B cell (primary cell): ENCODE results near the gene STMP1. TPM values are rescaled to one million over a fixed set of nuclear protein-coding genes. Genes with fewer than 3 reads are reported as not detected.

ENCODE experiments used
- ATAC-seq: fragments of 200-7000 bp; cut with Tn5 transposase; one replicate; pipeline ENCODE4 v1.10.0; 2021; ENCODE audit warnings: low read depth, mild to moderate bottlenecking, moderate number of reproducible peaks, moderate library complexity
- CTCF ChIA-PET: fragments of 350-600 bp; sonication (Branson Sonifier 250); formaldehyde crosslinking; loops from one replicate; lab custom pipeline; 2021; ENCODE audit warnings: antibody characterized with exemption, inconsistent platforms; lab: Charles Lee
- POLR2A ChIA-PET: fragments of 350-600 bp; sonication (Branson Sonifier 250); formaldehyde crosslinking; loops from one replicate; lab custom pipeline; 2021; ENCODE audit warnings: antibody characterized with exemption; lab: Charles Lee
- DNase-seq: peaks from one replicate; pipeline ENCODE4 v3.0.0; 2013
- H2AFZ ChIP-seq: 2 replicates; pipeline ENCODE4 v1.6.1; 2012; ENCODE audit warnings: mild to moderate bottlenecking, low read depth, low read length; ENCODE audit not compliant: insufficient read depth, poor library complexity, severe bottlenecking
- H3K27ac ChIP-seq, 2 donors: 1 replicate in 1 of 2; 2 replicates in 1 of 2; pipeline ENCODE4 v1.5.1; 2012 to 2013; ENCODE audit warnings: low read length in 2 of 2, mild to moderate bottlenecking in 2 of 2, moderate library complexity in 1 of 2
- H3K27me3 ChIP-seq, 4 experiments: fragments of 200-600 bp in 1 of 4; sonication (generic) in 1 of 4; replicated peaks in 1 of 4; 1 replicate in 2 of 4; 2 replicates in 2 of 4; pipeline versions ENCODE4 v1.6.1 to v1.7.0; 2013 to 2016; ENCODE audit warnings: low read length in 3 of 4, mild to moderate bottlenecking in 2 of 4, mixed read lengths in 1 of 4, moderate library complexity in 1 of 4; ENCODE audit not compliant: insufficient read depth in 4 of 4, control insufficient read depth in 3 of 4; ENCODE audit errors: control extremely low read depth in 1 of 4
- H3K36me3 ChIP-seq, 2 experiments: replicated peaks in 1 of 2; 1 replicate in 1 of 2; 2 replicates in 1 of 2; pipeline versions ENCODE4 v1.6.1 to v1.7.1; 2013; ENCODE audit warnings: low read length in 1 of 2; ENCODE audit not compliant: insufficient read depth in 2 of 2, control insufficient read depth in 1 of 2; ENCODE audit errors: control extremely low read depth in 1 of 2, extremely low read depth in 1 of 2
- H3K4me1 ChIP-seq, 2 donors: fragments of 200-600 bp in 1 of 2; sonication (generic) in 1 of 2; 1 replicate in 1 of 2; 2 replicates in 1 of 2; pipeline versions ENCODE4 v1.5.1 to v1.6.1; 2013 to 2017; ENCODE audit warnings: low read length in 2 of 2; ENCODE audit not compliant: control insufficient read depth in 2 of 2, insufficient read depth in 2 of 2
- H3K4me2 ChIP-seq: replicated peaks from 2 replicates; pipeline ENCODE3; 2012; ENCODE audit warnings: mild to moderate bottlenecking, low read depth, low read length; ENCODE audit not compliant: poor library complexity, severe bottlenecking
- H3K4me3 ChIP-seq, 5 experiments: fragments of 200-600 bp in 1 of 5; sonication (generic) in 1 of 5; 1 replicate in 3 of 5; 2 replicates in 2 of 5; pipeline versions ENCODE4 v1.5.1 to v1.7.0; 2011 to 2016; ENCODE audit warnings: low read length in 4 of 5, mild to moderate bottlenecking in 4 of 5, low read depth in 2 of 5, control low read depth in 1 of 5, moderate library complexity in 1 of 5; ENCODE audit not compliant: insufficient read depth in 1 of 5; ENCODE audit errors: control extremely low read depth in 1 of 5, extremely low read depth in 1 of 5
- H3K79me2 ChIP-seq: fragments of 200-600 bp; sonication (generic); one replicate; pipeline ENCODE4 v1.6.0; 2016; ENCODE audit warnings: low read length; ENCODE audit not compliant: control insufficient read depth, insufficient read depth
- H3K9ac ChIP-seq: fragments of 200-600 bp; sonication (generic); 2 replicates; pipeline ENCODE4 v1.6.1; 2017; ENCODE audit warnings: mild to moderate bottlenecking, low read length, moderate library complexity
- H3K9me3 ChIP-seq, 3 donors: one replicate each; pipeline versions ENCODE4 v1.6.1 to v1.7.1; 2013; ENCODE audit warnings: low read length in 2 of 3; ENCODE audit not compliant: control insufficient read depth in 2 of 3, insufficient read depth in 1 of 3; ENCODE audit errors: control extremely low read depth in 1 of 3
- H4K20me1 ChIP-seq: 2 replicates; pipeline ENCODE4 v1.6.0; 2012; ENCODE audit warnings: mild to moderate bottlenecking, low read length; ENCODE audit not compliant: insufficient read depth, control insufficient read depth, poor library complexity, severe bottlenecking
- H3K27ac Mint-ChIP-seq: one replicate; pipeline ENCODE4 v1.8.0; 2021; ENCODE audit warnings: mixed read lengths
- H3K27me3 Mint-ChIP-seq: one replicate; pipeline ENCODE4 v1.8.0; 2021; ENCODE audit warnings: mixed read lengths
- H3K4me1 Mint-ChIP-seq: one replicate; pipeline ENCODE4 v1.8.0; 2021; ENCODE audit warnings: mixed read lengths
- H3K4me3 Mint-ChIP-seq: one replicate; pipeline ENCODE4 v1.8.0; 2021; ENCODE audit warnings: mixed read lengths
- H3K9me3 Mint-ChIP-seq: one replicate; pipeline ENCODE4 v1.8.0; 2022; ENCODE audit warnings: mixed read lengths; ENCODE audit not compliant: insufficient read depth
- CTCF ChIP-seq: fragments of 200-600 bp; IDR thresholded peaks from one replicate; pipeline ENCODE4 v1.8.0; 2022; ENCODE audit warnings: antibody characterized with exemption, mild to moderate bottlenecking
- EZH2 ChIP-seq: IDR thresholded peaks from 2 replicates; pipeline ENCODE4 v1.6.1; 2012; ENCODE audit warnings: borderline replicate concordance, low read depth, mild to moderate bottlenecking, moderate library complexity, low read length; ENCODE audit not compliant: insufficient read depth, poor library complexity, severe bottlenecking
- WGBS: methylation state at CpG from one replicate; pipeline ENCODE4 v1.1.5; 2013; ENCODE audit warnings: missing lambda C conversion rate; ENCODE audit not compliant: insufficient coverage; 5-methylcytosine and 5-hydroxymethylcytosine counted together
- intact Hi-C: fragments of 100-400 bp; cut with micrococcal nuclease; formaldehyde crosslinking; loops from one replicate; pipeline ENCODE4 v1.10.0; 2022
- polyA plus RNA-seq: library from polyadenylated mRNA; depleted of rRNA; stranded (reverse); fragments of >200 nt; gene quantifications from 2 replicates; pipeline ENCODE4 v1.2.3, GENCODE V29; 2012
- total RNA-seq, 2 donors: library from RNA; stranded (reverse); fragments of 120-200 nt in 1 of 2; gene quantifications; 1 replicate in 1 of 2; 2 replicates in 1 of 2; pipeline versions ENCODE4 v1.2.3 to v1.2.4, GENCODE V29; 2013 to 2022

The STMP1 gene
- total and polyA plus RNA-seq, 2 donors (not counting 1 experiment from before 2014, with no cell fraction given): 11.0 to 33.5 TPM

- Mint-ChIP-seq H3K27me3 (no peaks in the 10 kb centered on the region), H3K9me3 (no peaks in the 10 kb centered on the region), H3K4me3 (no peak overlapping the region), H3K27ac (no peak overlapping the region), H3K4me1 (peaks cover 14% of the 10 kb centered on the region)
- Histone ChIP-seq H3K9me3 (no peaks in the 10 kb centered on the region), H2AFZ (no peak overlapping the region), H3K36me3 (peaks cover 0 to 2% of the 10 kb centered on the region in 2 experiments), H3K4me1 (peaks cover 0 to 11% of the 10 kb centered on the region in 2 donors), H3K4me3 (no peak overlapping the region), H3K9ac (no peak overlapping the region), H4K20me1 (no peaks in the 10 kb centered on the region), H3K27ac (no peak overlapping the region), H3K4me2 (no peak overlapping the region), H3K27me3 (no peaks in the 10 kb centered on the region), H3K79me2 (no peaks in the 10 kb centered on the region)
- TF ChIP-seq CTCF (no peak), EZH2 (no peak)
- WGBS: no CpG with 5 or more reads among the region's 3 CpGs
- ChIA-PET CTCF (interaction anchor here (1.3 kb wide), 1 partner anchor 11 kb away, joined by 3 read pairs; no protein-coding TSS in a partner anchor), POLR2A (no interaction called here)
- intact Hi-C loops: no loop called here
- DNase-seq (no peak), ATAC-seq (no peak)
Measured at GRCh38 chr7:135683609-135684008, 21.3 kb downstream of the STMP1 start.

- no peak overlapping the region for H3K27ac Mint-ChIP-seq
- no peaks in the 10 kb centered on the region for H4K20me1 ChIP-seq
- TF ChIP-seq CTCF (no peak), EZH2 (no peak)
- H3K36me3 ChIP-seq: no peaks in the 10 kb centered on the region
- H3K27me3 Mint-ChIP-seq: no peaks in the 10 kb centered on the region
- 93% methylated on average over 3 of the region's 3 CpGs for WGBS
- CTCF ChIA-PET: interaction anchor here (1.2 to 1.3 kb wide), 2 partner anchors 11 to 38 kb away, joined by 3 read pairs; no protein-coding TSS in a partner anchor
- H3K4me3 Mint-ChIP-seq: no peak overlapping the region
- peaks cover 0 to 11% of the 10 kb centered on the region in 2 donors for H3K4me1 ChIP-seq
- H3K4me3 ChIP-seq: no peak overlapping the region
- H3K4me2 ChIP-seq: no peak overlapping the region
- ATAC-seq: no peak
- intact Hi-C loops: no loop called here
- H3K27ac ChIP-seq: no peak overlapping the region
- H2AFZ ChIP-seq: no peak overlapping the region
- H3K9me3 Mint-ChIP-seq: no peaks in the 10 kb centered on the region
- no peak for DNase-seq
- H3K4me1 Mint-ChIP-seq: peaks cover 14% of the 10 kb centered on the region
- no peak overlapping the region for H3K9ac ChIP-seq
- H3K9me3 ChIP-seq: no peaks in the 10 kb centered on the region
- H3K79me2 ChIP-seq: no peaks in the 10 kb centered on the region
- no peaks in the 10 kb centered on the region for H3K27me3 ChIP-seq
- POLR2A ChIA-PET: no interaction called here
Measured at GRCh38 chr7:135684136-135684535, 21.8 kb downstream of the STMP1 start.
